ENCODE measurements around the gene EFHC2. TPM values are rescaled to one million over a fixed set of nuclear protein-coding genes. Genes with fewer than 3 reads are reported as not detected.

Gene EFHC2
- total and polyA plus RNA-seq, 2 donors, result 0.80 to 3.8 TPM

DNA sequence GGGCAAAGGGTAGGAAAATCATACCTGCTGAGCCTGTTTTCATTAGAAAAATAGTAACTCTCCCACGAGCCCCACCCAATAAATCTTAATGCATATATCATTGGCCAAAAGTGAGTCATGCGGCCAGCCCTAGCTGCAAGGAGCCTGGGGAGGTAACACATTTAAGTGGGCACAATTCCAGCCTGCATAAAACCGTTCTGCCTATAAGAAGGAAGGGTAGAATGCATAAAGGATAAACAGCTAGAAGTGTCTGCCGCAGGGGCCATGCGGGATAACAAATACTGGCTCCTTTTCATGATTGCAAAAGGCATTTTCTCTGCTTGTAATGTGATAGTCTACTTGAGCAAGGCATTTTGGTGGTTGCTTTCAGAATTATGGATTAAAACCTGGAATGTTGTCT is 37.1 kb downstream of the EFHC2 start:
- H3K4me1 ChIP-seq (ENCODE audit: control insufficient read depth in 2 of 2, insufficient read depth in 2 of 2, low read length in 2 of 2), result no peaks in the 10 kb centered on the region
- no peak for DNase-seq (ENCODE audit: low read depth in 6 of 9, low spot score in 9 of 9)
- no peaks in the 10 kb centered on the region for H3K36me3 ChIP-seq (ENCODE audit: control insufficient read depth in 2 of 2, insufficient read depth in 2 of 2, low read length in 1 of 2)
- 94% methylated on average over 5 of the region's 5 CpGs for WGBS
- H3K27ac ChIP-seq (ENCODE audit: low read depth in 1 of 2, low read length in 1 of 2), result no peak overlapping the region
- H3K9me3 ChIP-seq (ENCODE audit: control insufficient read depth in 2 of 2, insufficient read depth in 1 of 2, low read length in 1 of 2), result no peaks in the 10 kb centered on the region
- H3K27me3 ChIP-seq (ENCODE audit: control insufficient read depth in 2 of 2, insufficient read depth in 1 of 2, low read length in 1 of 2), result peaks cover 0 to 4% of the 10 kb centered on the region in 2 donors
- no peak overlapping the region for H3K4me3 ChIP-seq (ENCODE audit: low read length in 2 of 2)

GRCh38 chrX:44305921-44306320 is 37.6 kb downstream of the EFHC2 start:
- no peak overlapping the region for H3K27ac ChIP-seq (ENCODE audit: low read depth in 1 of 2, low read length in 1 of 2)
- no peaks in the 10 kb centered on the region for H3K36me3 ChIP-seq (ENCODE audit: control insufficient read depth in 2 of 2, insufficient read depth in 2 of 2, low read length in 1 of 2)
- WGBS, result 98% methylated on average over 4 of the region's 4 CpGs
- H3K4me3 ChIP-seq (ENCODE audit: low read length in 2 of 2), result no peak overlapping the region
- peaks cover 0 to 4% of the 10 kb centered on the region in 2 donors for H3K27me3 ChIP-seq (ENCODE audit: control insufficient read depth in 2 of 2, insufficient read depth in 1 of 2, low read length in 1 of 2)
- H3K4me1 ChIP-seq (ENCODE audit: control insufficient read depth in 2 of 2, insufficient read depth in 2 of 2, low read length in 2 of 2), result no peaks in the 10 kb centered on the region
- DNase-seq (ENCODE audit: low read depth in 6 of 9, low spot score in 9 of 9), result no peak
- no peaks in the 10 kb centered on the region for H3K9me3 ChIP-seq (ENCODE audit: control insufficient read depth in 2 of 2, insufficient read depth in 1 of 2, low read length in 1 of 2)

GRCh38 chrX:44303119-44303518 is 40.4 kb downstream of the EFHC2 start:
- Histone ChIP-seq H3K4me1 (ENCODE audit: control insufficient read depth in 2 of 2, insufficient read depth in 2 of 2, low read length in 2 of 2) (no peaks in the 10 kb centered on the region), H3K27ac (ENCODE audit: low read depth in 1 of 2, low read length in 1 of 2) (no peak overlapping the region), H3K27me3 (ENCODE audit: control insufficient read depth in 2 of 2, insufficient read depth in 1 of 2, low read length in 1 of 2) (no peaks in the 10 kb centered on the region), H3K36me3 (ENCODE audit: control insufficient read depth in 2 of 2, insufficient read depth in 2 of 2, low read length in 1 of 2) (no peaks in the 10 kb centered on the region), H3K9me3 (ENCODE audit: control insufficient read depth in 2 of 2, insufficient read depth in 1 of 2, low read length in 1 of 2) (no peaks in the 10 kb centered on the region), H3K4me3 (ENCODE audit: low read length in 2 of 2) (no peak overlapping the region)
- DNase-seq (ENCODE audit: low read depth in 6 of 9, low spot score in 9 of 9), result no peak
- WGBS, result 95% methylated on average over 2 of the region's 2 CpGs

DNA sequence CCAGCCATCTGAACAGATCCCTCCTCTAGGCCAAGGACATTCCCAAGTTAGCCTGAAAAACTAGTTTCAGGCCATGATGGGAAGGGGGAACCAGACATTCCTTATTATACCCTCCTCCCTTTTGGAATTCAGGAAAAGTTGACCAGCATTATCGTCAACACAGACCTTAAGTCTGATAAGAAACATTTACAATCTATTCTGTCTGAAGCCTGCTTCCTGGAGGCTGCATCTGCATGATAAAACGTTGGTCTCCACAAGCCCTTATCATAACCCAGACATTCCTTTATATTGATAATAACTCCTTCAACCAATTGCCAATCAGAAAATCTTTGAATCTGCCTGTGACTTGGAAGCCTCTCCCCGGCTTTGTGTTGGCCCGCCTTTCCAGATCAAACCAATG is 44.3 kb downstream of the EFHC2 start:
- DNase-seq (ENCODE audit: low read depth in 6 of 9, low spot score in 9 of 9), result no peak
- WGBS, result 91% methylated on average over 4 of the region's 4 CpGs
- no peak overlapping the region for H3K27ac ChIP-seq (ENCODE audit: low read depth in 1 of 2, low read length in 1 of 2)
- no peaks in the 10 kb centered on the region for H3K27me3 ChIP-seq (ENCODE audit: control insufficient read depth in 2 of 2, insufficient read depth in 1 of 2, low read length in 1 of 2)
- no peaks in the 10 kb centered on the region for H3K4me1 ChIP-seq (ENCODE audit: control insufficient read depth in 2 of 2, insufficient read depth in 2 of 2, low read length in 2 of 2)
- H3K9me3 ChIP-seq (ENCODE audit: control insufficient read depth in 2 of 2, insufficient read depth in 1 of 2, low read length in 1 of 2), result no peaks in the 10 kb centered on the region
- no peak overlapping the region for H3K4me3 ChIP-seq (ENCODE audit: low read length in 2 of 2)
- H3K36me3 ChIP-seq (ENCODE audit: control insufficient read depth in 2 of 2, insufficient read depth in 2 of 2, low read length in 1 of 2), result no peaks in the 10 kb centered on the region

- 85% methylated on average over 2 of the region's 2 CpGs for WGBS
- Histone ChIP-seq H3K4me3 (ENCODE audit: low read length in 2 of 2) (no peak overlapping the region), H3K9me3 (ENCODE audit: control insufficient read depth in 2 of 2, insufficient read depth in 1 of 2, low read length in 1 of 2) (no peaks in the 10 kb centered on the region), H3K4me1 (ENCODE audit: control insufficient read depth in 2 of 2, insufficient read depth in 2 of 2, low read length in 2 of 2) (no peaks in the 10 kb centered on the region), H3K36me3 (ENCODE audit: control insufficient read depth in 2 of 2, insufficient read depth in 2 of 2, low read length in 1 of 2) (no peaks in the 10 kb centered on the region), H3K27me3 (ENCODE audit: control insufficient read depth in 2 of 2, insufficient read depth in 1 of 2, low read length in 1 of 2) (no peaks in the 10 kb centered on the region), H3K27ac (ENCODE audit: low read depth in 1 of 2, low read length in 1 of 2) (no peak overlapping the region)
- DNase-seq (ENCODE audit: low read depth in 6 of 9, low spot score in 9 of 9), result no peak
Measured at GRCh38 chrX:44291468-44292092, 51.9 kb downstream of the EFHC2 start.

DNA sequence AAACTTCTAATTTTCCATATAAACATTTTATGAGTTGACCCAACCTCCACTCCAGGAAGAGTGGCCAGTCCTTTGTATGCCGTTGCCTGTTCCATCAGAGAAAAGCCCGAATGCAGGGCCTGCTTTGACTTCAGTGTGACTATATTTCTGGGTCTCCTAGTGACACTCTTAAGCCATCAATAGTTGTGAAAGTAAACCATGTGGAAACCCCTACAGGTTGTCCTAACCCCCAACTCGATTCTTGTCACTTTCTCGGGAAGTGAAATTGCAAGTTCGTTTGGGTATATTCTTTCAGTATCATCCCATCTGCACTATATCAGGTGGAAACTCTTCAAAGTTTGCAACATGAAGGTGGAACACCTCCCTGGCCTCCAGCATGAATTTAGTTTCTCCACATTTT is 52.8 kb downstream of the EFHC2 start:
- Histone ChIP-seq H3K27me3 (ENCODE audit: control insufficient read depth in 2 of 2, insufficient read depth in 1 of 2, low read length in 1 of 2) (no peaks in the 10 kb centered on the region), H3K4me1 (ENCODE audit: control insufficient read depth in 2 of 2, insufficient read depth in 2 of 2, low read length in 2 of 2) (no peaks in the 10 kb centered on the region), H3K36me3 (ENCODE audit: control insufficient read depth in 2 of 2, insufficient read depth in 2 of 2, low read length in 1 of 2) (no peaks in the 10 kb centered on the region), H3K4me3 (ENCODE audit: low read length in 2 of 2) (no peak overlapping the region), H3K27ac (ENCODE audit: low read depth in 1 of 2, low read length in 1 of 2) (no peak overlapping the region), H3K9me3 (ENCODE audit: control insufficient read depth in 2 of 2, insufficient read depth in 1 of 2, low read length in 1 of 2) (no peaks in the 10 kb centered on the region)
- WGBS, result 95% methylated on average over 5 of the region's 5 CpGs
- no peak for DNase-seq (ENCODE audit: low read depth in 6 of 9, low spot score in 9 of 9)

DNA sequence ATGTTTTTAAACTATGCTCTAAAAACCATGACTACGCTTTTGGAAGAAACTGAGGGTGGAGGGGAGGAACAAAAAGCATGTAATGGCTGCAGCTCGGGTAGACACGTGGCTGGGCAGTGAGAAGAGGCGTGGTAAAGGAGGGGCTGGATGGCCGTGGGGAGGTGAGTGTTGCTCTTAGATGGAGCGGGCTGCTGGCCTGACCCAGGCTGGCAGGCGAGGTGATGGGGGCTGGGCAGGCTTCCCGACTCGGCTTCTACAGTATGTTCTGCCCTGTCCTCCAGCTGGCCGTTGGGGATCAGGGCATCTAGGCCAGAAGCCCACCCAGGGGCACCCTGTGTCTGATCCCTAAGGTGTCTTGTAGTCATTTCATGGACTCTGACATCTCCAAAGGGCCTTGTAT is 60.7 kb downstream of the EFHC2 start:
- DNase-seq (ENCODE audit: low read depth in 6 of 9, low spot score in 9 of 9), result no peak
- 96% methylated on average over 10 of the region's 10 CpGs for WGBS
- Histone ChIP-seq H3K4me1 (ENCODE audit: control insufficient read depth in 2 of 2, insufficient read depth in 2 of 2, low read length in 2 of 2) (no peaks in the 10 kb centered on the region), H3K9me3 (ENCODE audit: control insufficient read depth in 2 of 2, insufficient read depth in 1 of 2, low read length in 1 of 2) (no peaks in the 10 kb centered on the region), H3K27ac (ENCODE audit: low read depth in 1 of 2, low read length in 1 of 2) (no peak overlapping the region), H3K4me3 (ENCODE audit: low read length in 2 of 2) (no peak overlapping the region), H3K27me3 (ENCODE audit: control insufficient read depth in 2 of 2, insufficient read depth in 1 of 2, low read length in 1 of 2) (no peaks in the 10 kb centered on the region), H3K36me3 (ENCODE audit: control insufficient read depth in 2 of 2, insufficient read depth in 2 of 2, low read length in 1 of 2) (no peaks in the 10 kb centered on the region)

- no peak for DNase-seq (ENCODE audit: low read depth in 6 of 9, low spot score in 9 of 9)
- Histone ChIP-seq H3K9me3 (ENCODE audit: control insufficient read depth in 2 of 2, insufficient read depth in 1 of 2, low read length in 1 of 2) (no peaks in the 10 kb centered on the region), H3K4me3 (ENCODE audit: low read length in 2 of 2) (no peak overlapping the region), H3K27ac (ENCODE audit: low read depth in 1 of 2, low read length in 1 of 2) (no peak overlapping the region), H3K4me1 (ENCODE audit: control insufficient read depth in 2 of 2, insufficient read depth in 2 of 2, low read length in 2 of 2) (no peaks in the 10 kb centered on the region), H3K36me3 (ENCODE audit: control insufficient read depth in 2 of 2, insufficient read depth in 2 of 2, low read length in 1 of 2) (no peaks in the 10 kb centered on the region), H3K27me3 (ENCODE audit: control insufficient read depth in 2 of 2, insufficient read depth in 1 of 2, low read length in 1 of 2) (no peaks in the 10 kb centered on the region)
Measured at GRCh38 chrX:44280116-44280515, 63.4 kb downstream of the EFHC2 start.

DNA sequence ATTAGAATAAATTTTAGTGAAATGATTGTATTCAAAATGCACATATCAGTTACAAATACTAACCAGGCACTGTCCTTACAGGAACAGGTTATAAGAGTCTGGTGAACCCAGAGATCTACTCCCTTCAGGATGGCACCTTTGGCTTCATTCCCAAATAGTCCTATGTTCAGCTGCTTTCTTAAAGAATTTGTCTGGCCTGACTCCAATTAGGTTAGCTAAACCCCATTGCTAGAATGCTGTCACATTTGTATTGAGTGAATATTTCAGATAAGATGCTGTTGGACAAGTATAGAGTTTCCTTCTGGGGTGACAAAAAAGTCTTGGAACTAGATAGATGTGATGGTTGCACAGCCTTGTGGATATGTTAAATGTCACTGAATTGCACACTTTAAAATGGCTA is 69.4 kb downstream of the EFHC2 start:
- no peaks in the 10 kb centered on the region for H3K4me1 ChIP-seq (ENCODE audit: control insufficient read depth in 2 of 2, insufficient read depth in 2 of 2, low read length in 2 of 2)
- H3K9me3 ChIP-seq (ENCODE audit: control insufficient read depth in 2 of 2, insufficient read depth in 1 of 2, low read length in 1 of 2), result no peaks in the 10 kb centered on the region
- DNase-seq (ENCODE audit: low read depth in 6 of 9, low spot score in 9 of 9), result no peak
- no peaks in the 10 kb centered on the region for H3K36me3 ChIP-seq (ENCODE audit: control insufficient read depth in 2 of 2, insufficient read depth in 2 of 2, low read length in 1 of 2)
- H3K4me3 ChIP-seq (ENCODE audit: low read length in 2 of 2), result no peak overlapping the region
- no peaks in the 10 kb centered on the region for H3K27me3 ChIP-seq (ENCODE audit: control insufficient read depth in 2 of 2, insufficient read depth in 1 of 2, low read length in 1 of 2)
- no peak overlapping the region for H3K27ac ChIP-seq (ENCODE audit: low read depth in 1 of 2, low read length in 1 of 2)

- 98% methylated on average over 3 of the region's 3 CpGs for WGBS
- Histone ChIP-seq H3K4me3 (ENCODE audit: low read length in 2 of 2) (no peak overlapping the region), H3K9me3 (ENCODE audit: control insufficient read depth in 2 of 2, insufficient read depth in 1 of 2, low read length in 1 of 2) (no peaks in the 10 kb centered on the region), H3K27me3 (ENCODE audit: control insufficient read depth in 2 of 2, insufficient read depth in 1 of 2, low read length in 1 of 2) (no peaks in the 10 kb centered on the region), H3K27ac (ENCODE audit: low read depth in 1 of 2, low read length in 1 of 2) (no peak overlapping the region), H3K36me3 (ENCODE audit: control insufficient read depth in 2 of 2, insufficient read depth in 2 of 2, low read length in 1 of 2) (no peaks in the 10 kb centered on the region), H3K4me1 (ENCODE audit: control insufficient read depth in 2 of 2, insufficient read depth in 2 of 2, low read length in 2 of 2) (peaks cover 0 to 4% of the 10 kb centered on the region in 2 donors)
- no peak for DNase-seq (ENCODE audit: low read depth in 6 of 9, low spot score in 9 of 9)
Measured at GRCh38 chrX:44267861-44268260, 75.6 kb downstream of the EFHC2 start.
